Uterus (tissue), 2 donors: ENCODE results near the gene HYPK.
"Not testable (repeated sequence)": the region's sequence is repeated elsewhere in the genome, so short reads cannot be mapped to it uniquely, and the experiment has no call there.

Experiments used
- POLR2A ChIP-seq, 2 donors: fragments of 450-650 bp; IDR thresholded peaks; one replicate each; pipeline ENCODE4 v1.6.1; 2016; ENCODE audit warnings: antibody characterized with exemption in 2 of 2, mild to moderate bottlenecking in 1 of 2, moderate library complexity in 1 of 2
- TF ChIP-seq, protein P1 (sequence below), 4 experiments: fragments of 200-600 bp in 2 of 4; fragments of 450-650 bp in 2 of 4; sonication (generic) in 2 of 4; IDR thresholded peaks; one replicate each; pipeline ENCODE4 v1.5.1; 2016 to 2019; ENCODE audit warnings: antibody characterized with exemption in 4 of 4, mild to moderate bottlenecking in 2 of 4, moderate library complexity in 1 of 4

GRCh38 chr15:43815064-43815463 is 14.7 kb downstream of the HYPK start:
- TF ChIP-seq, protein P1, sequence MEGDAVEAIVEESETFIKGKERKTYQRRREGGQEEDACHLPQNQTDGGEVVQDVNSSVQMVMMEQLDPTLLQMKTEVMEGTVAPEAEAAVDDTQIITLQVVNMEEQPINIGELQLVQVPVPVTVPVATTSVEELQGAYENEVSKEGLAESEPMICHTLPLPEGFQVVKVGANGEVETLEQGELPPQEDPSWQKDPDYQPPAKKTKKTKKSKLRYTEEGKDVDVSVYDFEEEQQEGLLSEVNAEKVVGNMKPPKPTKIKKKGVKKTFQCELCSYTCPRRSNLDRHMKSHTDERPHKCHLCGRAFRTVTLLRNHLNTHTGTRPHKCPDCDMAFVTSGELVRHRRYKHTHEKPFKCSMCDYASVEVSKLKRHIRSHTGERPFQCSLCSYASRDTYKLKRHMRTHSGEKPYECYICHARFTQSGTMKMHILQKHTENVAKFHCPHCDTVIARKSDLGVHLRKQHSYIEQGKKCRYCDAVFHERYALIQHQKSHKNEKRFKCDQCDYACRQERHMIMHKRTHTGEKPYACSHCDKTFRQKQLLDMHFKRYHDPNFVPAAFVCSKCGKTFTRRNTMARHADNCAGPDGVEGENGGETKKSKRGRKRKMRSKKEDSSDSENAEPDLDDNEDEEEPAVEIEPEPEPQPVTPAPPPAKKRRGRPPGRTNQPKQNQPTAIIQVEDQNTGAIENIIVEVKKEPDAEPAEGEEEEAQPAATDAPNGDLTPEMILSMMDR (IDR thresholded peaks at IDR 0.05): not testable (repeated sequence)
- TF ChIP-seq POLR2A (IDR thresholded peaks at IDR 0.05): not testable (repeated sequence)
